MM.1S (cell line): ENCODE results near the gene NMNAT3.

ENCODE experiments used
- DNase-seq: peaks from one replicate; pipeline ENCODE4 v3.0.0-alpha.2; 2015
- H2AFZ ChIP-seq: fragments of 300-600 bp; sonication (generic); 2 replicates; pipeline ENCODE4 v1.6.0; 2016; ENCODE audit warnings: antibody characterized with exemption, low read length
- H3F3A ChIP-seq: fragments of 300-600 bp; sonication (generic); 2 replicates; pipeline ENCODE4 v1.6.1; 2016; ENCODE audit warnings: mild to moderate bottlenecking, antibody characterized with exemption, low read length, moderate library complexity, mixed read lengths; ENCODE audit not compliant: insufficient read depth
- H3K27ac ChIP-seq: fragments of 300-600 bp; sonication (generic); 2 replicates; pipeline ENCODE4 v1.5.1; 2016; ENCODE audit warnings: mild to moderate bottlenecking, low read length
- H3K27me3 ChIP-seq: fragments of 300-600 bp; sonication (generic); replicated peaks from 2 replicates; pipeline ENCODE4 v1.6.0; 2016; ENCODE audit warnings: low read length; ENCODE audit not compliant: insufficient read depth
- H3K36me3 ChIP-seq: fragments of 300-600 bp; sonication (generic); replicated peaks from 2 replicates; pipeline ENCODE4 v1.6.1; 2016; ENCODE audit warnings: mild to moderate bottlenecking, low read length, mixed read lengths; ENCODE audit not compliant: insufficient read depth
- H3K4me1 ChIP-seq: fragments of 300-600 bp; sonication (generic); 2 replicates; pipeline ENCODE4 v1.6.1; 2016; ENCODE audit warnings: low read length, mixed read lengths
- H3K4me2 ChIP-seq: fragments of 300-600 bp; sonication (generic); 2 replicates; pipeline ENCODE4 v1.6.0; 2016; ENCODE audit warnings: low read depth, low read length
- H3K4me3 ChIP-seq: fragments of 300-600 bp; sonication (generic); 2 replicates; pipeline ENCODE4 v1.5.1; 2016; ENCODE audit warnings: low read length, mixed read lengths
- H3K79me2 ChIP-seq: fragments of 300-600 bp; sonication (generic); 2 replicates; pipeline ENCODE4 v1.6.1; 2016; ENCODE audit warnings: mixed run types, low read length, mixed read lengths
- H3K9ac ChIP-seq: fragments of 300-600 bp; sonication (generic); 2 replicates; pipeline ENCODE4 v1.6.1; 2016; ENCODE audit warnings: low read length, mixed read lengths
- H3K9me2 ChIP-seq: fragments of 300-600 bp; sonication (generic); replicated peaks from 2 replicates; pipeline ENCODE4 v1.6.1; 2016; ENCODE audit warnings: mild to moderate bottlenecking, low read length, mixed read lengths; ENCODE audit not compliant: insufficient read depth
- H3K9me3 ChIP-seq: fragments of 300-600 bp; sonication (generic); replicated peaks from 2 replicates; pipeline ENCODE4 v1.6.1; 2016; ENCODE audit warnings: mild to moderate bottlenecking, low read length, mixed read lengths; ENCODE audit not compliant: insufficient read depth
- H4K20me1 ChIP-seq: fragments of 300-600 bp; sonication (generic); 2 replicates; pipeline ENCODE4 v1.6.1; 2016; ENCODE audit warnings: mild to moderate bottlenecking, low read length, moderate library complexity, mixed read lengths; ENCODE audit not compliant: insufficient read depth
- CTCF ChIP-seq: fragments of 300-600 bp; sonication (generic); IDR thresholded peaks from 2 replicates; pipeline ENCODE4 v1.5.1; 2016; ENCODE audit warnings: antibody characterized with exemption, low read length, mixed read lengths
- EZH2 ChIP-seq: fragments of 300-600 bp; sonication (generic); optimal IDR thresholded peaks from 2 replicates; pipeline ENCODE3; 2017; ENCODE audit warnings: low read depth, mild to moderate bottlenecking, antibody characterized with exemption, low read length, mixed read lengths
- EZH2phosphoT487 ChIP-seq: fragments of 300-600 bp; sonication (generic); IDR thresholded peaks from 2 replicates; pipeline ENCODE4 v1.6.1; 2018; ENCODE audit warnings: antibody characterized with exemption, low read length

NMNAT3 gene

GRCh38 chr3:139716908-139717485, 39.2 kb upstream of the NMNAT3 start:
- Histone ChIP-seq H3F3A (no peaks in the 10 kb centered on the region), H3K4me2 (no peak overlapping the region), H3K4me1 (no peaks in the 10 kb centered on the region), H3K36me3 (no peaks in the 10 kb centered on the region), H4K20me1 (no peaks in the 10 kb centered on the region), H2AFZ (no peak overlapping the region), H3K4me3 (no peak overlapping the region), H3K27ac (no peak overlapping the region), H3K79me2 (no peaks in the 10 kb centered on the region), H3K9ac (no peak overlapping the region), H3K9me3 (no peaks in the 10 kb centered on the region), H3K27me3 (no peaks in the 10 kb centered on the region), H3K9me2 (no peaks in the 10 kb centered on the region)
- TF ChIP-seq CTCF, result no peak
- no peak for TF ChIP-seq EZH2phosphoT487
- no peak for TF ChIP-seq EZH2
- no peak for DNase-seq

DNA sequence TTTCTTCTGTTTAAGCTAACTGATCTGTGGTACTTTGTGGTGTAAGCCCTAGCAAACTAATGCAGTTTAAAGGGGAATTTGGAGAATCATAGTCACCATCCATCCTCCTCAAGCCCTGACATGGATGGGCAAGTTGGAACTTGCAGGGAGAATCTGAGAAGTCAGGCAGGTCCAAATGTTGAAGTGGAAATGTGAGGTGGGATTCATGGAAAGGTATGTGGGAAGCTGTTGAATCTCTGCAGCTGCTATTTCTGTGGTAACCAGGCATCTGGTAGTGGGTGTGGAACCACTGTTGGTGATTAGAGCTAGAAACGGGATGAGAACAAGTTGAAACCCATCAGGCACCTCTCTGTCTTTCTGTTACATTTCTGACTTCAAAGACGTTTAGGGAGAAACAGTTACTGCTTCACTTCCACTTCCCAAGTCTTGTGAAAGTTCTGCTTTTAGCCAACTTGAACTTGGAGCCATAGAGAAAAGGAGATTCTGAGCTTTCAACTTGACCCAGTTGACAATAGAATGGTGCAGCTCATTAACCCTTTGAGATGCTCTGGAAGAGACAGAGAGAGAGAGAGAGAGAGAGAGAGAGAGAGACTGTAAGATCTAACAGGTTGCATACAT, 38.1 kb upstream of the NMNAT3 start:
- no peak overlapping the region for H3K9ac ChIP-seq
- no peaks in the 10 kb centered on the region for H3K79me2 ChIP-seq
- H3K36me3 ChIP-seq, result no peaks in the 10 kb centered on the region
- H3F3A ChIP-seq, result no peaks in the 10 kb centered on the region
- no peaks in the 10 kb centered on the region for H4K20me1 ChIP-seq
- DNase-seq, result no peak
- H2AFZ ChIP-seq, result no peak overlapping the region
- no peak overlapping the region for H3K27ac ChIP-seq
- H3K4me1 ChIP-seq, result no peaks in the 10 kb centered on the region
- no peaks in the 10 kb centered on the region for H3K9me2 ChIP-seq
- no peak overlapping the region for H3K4me2 ChIP-seq
- TF ChIP-seq CTCF (no peak), EZH2phosphoT487 (no peak), EZH2 (no peak)
- no peaks in the 10 kb centered on the region for H3K27me3 ChIP-seq
- H3K9me3 ChIP-seq, result no peaks in the 10 kb centered on the region
- H3K4me3 ChIP-seq, result no peak overlapping the region

DNA sequence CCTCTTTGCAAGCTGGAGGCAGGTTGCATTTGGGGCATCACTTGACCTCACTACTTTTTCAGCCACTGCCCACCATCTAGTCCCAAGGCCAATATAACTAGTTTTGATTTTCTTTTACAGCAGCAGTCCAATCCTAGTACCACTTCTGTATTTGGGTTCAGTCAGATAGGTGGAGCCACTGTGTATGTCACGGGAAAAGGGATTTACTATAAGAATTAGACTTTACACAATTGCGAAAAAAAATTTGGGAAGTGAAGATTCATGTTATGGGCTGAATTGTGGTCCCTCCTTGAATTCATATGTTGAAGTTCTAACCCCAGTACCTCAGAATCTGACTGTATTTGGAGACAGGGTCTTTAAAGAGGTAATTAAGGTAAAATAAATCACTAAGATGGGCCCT, 37.4 kb upstream of the NMNAT3 start:
- no peak for TF ChIP-seq CTCF
- no peak for TF ChIP-seq EZH2
- TF ChIP-seq EZH2phosphoT487, result no peak
- Histone ChIP-seq H2AFZ (no peak overlapping the region), H3K4me2 (no peak overlapping the region), H3K4me1 (no peaks in the 10 kb centered on the region), H3K4me3 (no peak overlapping the region), H3F3A (no peaks in the 10 kb centered on the region), H4K20me1 (no peaks in the 10 kb centered on the region), H3K27ac (no peak overlapping the region), H3K36me3 (no peaks in the 10 kb centered on the region), H3K9me3 (no peaks in the 10 kb centered on the region), H3K9me2 (no peaks in the 10 kb centered on the region), H3K79me2 (no peaks in the 10 kb centered on the region), H3K9ac (no peak overlapping the region), H3K27me3 (no peaks in the 10 kb centered on the region)
- no peak for DNase-seq
